ENCODE data around the gene ERVK3-1.

- TF ChIP-seq POLR2A (IDR thresholded peaks at IDR 0.05) (no peak), CTCF (IDR thresholded peaks at IDR 0.05 in 4 of 5, conservative IDR thresholded peaks at IDR 0.05 in 1 of 5) (no peak)
These were observed 29.6 kb upstream of the ERVK3-1 start for GRCh38 chr19:58275564-58275963.
